GM12872 (cell line): ENCODE measurements around the gene LIN7B.

Experiments
- TF ChIP-seq, protein P1 (sequence below): IDR thresholded peaks from 3 replicates; pipeline ENCODE4 v1.5.1; 2011; ENCODE audit warnings: low read depth, mild to moderate bottlenecking, low read length, moderate library complexity; ENCODE audit not compliant: insufficient read depth

LIN7B gene

DNA sequence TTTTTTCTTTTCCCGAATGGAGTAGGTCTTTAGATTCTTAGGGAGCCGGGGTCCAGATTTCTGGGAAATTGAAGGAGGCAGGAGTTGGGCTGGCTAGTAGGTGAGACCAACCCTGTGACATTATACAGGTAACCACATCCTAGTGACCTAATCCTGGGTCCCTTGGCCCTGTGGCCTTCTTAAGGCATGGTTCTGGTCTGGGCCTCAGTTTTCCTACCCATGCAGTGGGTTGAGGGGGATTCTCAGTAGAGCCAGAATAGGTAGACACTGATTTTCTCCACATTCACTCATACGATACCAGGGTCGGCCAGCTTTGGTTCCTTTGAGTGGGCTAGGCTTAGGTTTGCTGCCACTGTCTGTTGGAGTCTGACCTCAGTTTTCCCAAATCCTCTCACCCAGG, 12.4 kb downstream of the LIN7B start:
- TF ChIP-seq, protein P1, sequence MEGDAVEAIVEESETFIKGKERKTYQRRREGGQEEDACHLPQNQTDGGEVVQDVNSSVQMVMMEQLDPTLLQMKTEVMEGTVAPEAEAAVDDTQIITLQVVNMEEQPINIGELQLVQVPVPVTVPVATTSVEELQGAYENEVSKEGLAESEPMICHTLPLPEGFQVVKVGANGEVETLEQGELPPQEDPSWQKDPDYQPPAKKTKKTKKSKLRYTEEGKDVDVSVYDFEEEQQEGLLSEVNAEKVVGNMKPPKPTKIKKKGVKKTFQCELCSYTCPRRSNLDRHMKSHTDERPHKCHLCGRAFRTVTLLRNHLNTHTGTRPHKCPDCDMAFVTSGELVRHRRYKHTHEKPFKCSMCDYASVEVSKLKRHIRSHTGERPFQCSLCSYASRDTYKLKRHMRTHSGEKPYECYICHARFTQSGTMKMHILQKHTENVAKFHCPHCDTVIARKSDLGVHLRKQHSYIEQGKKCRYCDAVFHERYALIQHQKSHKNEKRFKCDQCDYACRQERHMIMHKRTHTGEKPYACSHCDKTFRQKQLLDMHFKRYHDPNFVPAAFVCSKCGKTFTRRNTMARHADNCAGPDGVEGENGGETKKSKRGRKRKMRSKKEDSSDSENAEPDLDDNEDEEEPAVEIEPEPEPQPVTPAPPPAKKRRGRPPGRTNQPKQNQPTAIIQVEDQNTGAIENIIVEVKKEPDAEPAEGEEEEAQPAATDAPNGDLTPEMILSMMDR: no peak

DNA sequence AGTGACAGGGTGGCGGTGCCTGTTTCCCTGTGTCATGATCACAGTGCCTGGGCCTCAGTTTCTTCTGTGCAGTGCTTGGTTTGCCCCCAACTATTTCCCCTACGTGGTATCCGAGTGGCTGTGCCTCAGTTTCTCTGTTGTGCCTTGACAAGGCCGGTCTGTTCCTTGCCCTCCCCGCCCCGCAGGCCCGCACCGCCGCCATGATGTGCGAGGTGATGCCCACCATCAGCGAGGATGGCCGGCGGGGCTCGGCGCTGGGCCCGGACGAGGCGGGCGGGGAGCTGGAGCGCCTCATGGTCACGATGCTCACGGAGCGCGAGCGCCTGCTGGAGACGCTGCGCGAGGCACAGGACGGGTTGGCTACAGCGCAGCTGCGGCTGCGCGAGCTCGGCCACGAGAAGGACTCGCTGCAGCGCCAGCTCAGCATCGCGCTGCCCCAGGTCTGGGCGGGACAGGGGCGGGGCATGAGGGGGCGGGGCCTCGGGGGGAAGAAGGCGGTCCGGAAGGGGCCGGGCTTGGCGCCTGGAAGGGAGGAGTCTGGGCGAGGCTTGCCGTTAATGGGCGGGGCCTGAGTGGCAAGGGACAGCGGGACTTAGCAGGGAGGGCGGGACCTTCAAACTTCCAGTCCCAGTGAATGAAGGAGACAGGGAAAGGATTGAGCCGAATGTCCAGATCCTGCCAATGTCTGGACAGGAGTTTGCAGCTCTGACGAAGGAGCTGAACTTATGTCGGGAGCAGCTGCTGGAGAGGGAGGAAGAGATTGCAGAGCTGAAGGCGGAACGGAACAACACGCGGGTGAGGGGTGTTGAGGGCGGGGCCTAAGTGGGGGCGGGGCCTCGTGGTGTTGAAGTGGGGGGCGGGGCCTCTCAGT, 13.7 kb downstream of the LIN7B start:
- TF ChIP-seq, protein P1: no peak

DNA sequence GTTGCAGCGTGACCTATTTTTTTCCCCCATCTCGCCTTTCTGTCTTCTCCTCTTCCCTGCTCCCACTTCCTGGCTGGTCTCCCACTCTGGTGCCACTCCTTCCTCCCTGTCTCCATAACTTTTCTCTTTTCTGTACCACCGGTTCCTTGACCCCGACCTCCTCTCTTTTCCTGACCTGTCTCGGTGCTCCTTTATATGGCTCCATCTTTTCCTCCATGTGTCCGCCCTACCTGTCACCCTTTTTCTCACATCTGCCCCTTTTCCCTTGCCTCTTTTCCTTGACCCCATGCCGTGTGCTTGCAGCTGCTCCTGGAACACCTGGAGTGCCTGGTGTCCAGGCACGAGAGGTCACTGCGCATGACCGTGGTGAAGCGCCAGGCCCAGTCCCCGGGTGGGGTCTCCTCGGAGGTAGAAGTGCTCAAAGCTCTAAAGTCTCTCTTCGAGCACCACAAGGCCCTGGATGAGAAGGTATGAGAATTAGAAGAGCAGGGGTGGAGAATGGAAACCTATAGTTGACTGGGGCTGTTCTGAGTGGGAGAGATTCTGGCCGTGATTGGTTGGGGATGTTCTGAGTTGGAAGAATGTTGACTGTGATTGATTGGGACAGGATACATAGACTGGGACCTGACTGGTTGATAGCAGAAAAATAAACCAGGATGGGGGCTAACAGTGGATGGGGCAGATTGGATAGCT, 14.5 kb downstream of the LIN7B start:
- TF ChIP-seq, protein P1: no peak

DNA sequence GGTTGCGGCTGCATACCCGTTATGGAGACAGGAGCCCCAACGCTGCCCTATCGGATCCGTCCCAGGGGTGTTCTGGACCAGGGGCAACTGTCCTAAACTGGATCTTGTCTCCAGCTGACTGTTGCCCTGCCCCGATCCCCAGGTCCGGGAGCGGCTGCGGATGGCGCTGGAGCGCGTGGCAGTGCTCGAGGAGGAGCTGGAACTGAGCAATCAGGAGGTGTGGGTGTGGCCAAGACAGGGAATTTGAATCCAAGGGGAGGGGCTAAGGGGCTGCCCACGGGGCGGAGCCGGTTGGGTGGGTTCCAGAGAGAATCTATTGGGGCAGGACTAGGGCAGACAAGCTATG, 15.0 kb downstream of the LIN7B start:
- TF ChIP-seq, protein P1: no peak

DNA sequence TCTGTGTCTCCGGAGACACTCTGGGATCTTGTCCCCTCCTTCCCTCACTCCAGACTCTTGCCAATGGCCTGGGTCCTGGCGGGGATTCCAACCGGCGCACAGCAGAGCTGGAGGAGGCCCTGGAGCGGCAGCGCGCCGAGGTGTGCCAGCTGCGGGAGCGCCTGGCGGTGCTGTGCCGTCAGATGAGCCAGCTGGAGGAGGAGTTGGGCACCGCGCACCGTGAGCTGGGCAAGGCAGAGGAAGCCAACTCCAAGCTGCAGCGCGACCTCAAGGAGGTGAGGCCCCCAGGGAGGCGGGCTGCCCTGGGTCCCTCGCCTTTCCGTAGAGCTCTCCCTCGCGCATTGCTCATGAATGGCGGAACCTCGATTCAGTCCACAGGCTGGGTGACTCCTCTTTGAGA, 16.2 kb downstream of the LIN7B start:
- TF ChIP-seq, protein P1: no peak

DNA sequence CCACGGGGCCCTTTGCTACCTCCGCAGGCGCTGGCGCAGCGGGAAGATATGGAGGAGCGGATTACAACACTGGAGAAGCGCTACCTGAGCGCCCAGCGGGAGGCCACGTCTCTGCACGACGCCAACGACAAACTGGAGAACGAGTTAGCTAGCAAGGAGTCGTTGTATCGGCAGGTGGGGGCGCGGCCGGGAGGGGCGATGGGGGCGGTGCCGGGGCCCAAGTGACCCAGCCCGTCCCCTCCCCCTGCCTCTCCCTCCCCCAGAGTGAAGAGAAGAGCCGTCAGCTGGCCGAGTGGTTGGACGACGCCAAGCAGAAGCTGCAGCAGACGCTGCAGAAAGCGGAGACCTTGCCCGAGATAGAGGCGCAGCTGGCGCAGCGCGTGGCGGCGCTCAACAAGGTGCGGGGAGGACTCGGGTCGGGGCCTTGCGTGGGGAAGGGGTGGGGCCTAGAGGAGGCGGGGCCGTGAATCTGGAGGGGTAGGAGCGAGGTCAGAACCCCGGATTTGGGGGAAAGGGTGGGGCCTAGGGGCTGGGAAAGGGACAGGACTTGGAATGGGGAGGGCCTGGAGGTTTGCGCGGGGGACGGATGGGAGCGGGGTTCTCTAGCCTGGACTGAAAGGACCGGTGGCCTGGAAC, 18.9 kb downstream of the LIN7B start:
- TF ChIP-seq, protein P1: no peak

DNA sequence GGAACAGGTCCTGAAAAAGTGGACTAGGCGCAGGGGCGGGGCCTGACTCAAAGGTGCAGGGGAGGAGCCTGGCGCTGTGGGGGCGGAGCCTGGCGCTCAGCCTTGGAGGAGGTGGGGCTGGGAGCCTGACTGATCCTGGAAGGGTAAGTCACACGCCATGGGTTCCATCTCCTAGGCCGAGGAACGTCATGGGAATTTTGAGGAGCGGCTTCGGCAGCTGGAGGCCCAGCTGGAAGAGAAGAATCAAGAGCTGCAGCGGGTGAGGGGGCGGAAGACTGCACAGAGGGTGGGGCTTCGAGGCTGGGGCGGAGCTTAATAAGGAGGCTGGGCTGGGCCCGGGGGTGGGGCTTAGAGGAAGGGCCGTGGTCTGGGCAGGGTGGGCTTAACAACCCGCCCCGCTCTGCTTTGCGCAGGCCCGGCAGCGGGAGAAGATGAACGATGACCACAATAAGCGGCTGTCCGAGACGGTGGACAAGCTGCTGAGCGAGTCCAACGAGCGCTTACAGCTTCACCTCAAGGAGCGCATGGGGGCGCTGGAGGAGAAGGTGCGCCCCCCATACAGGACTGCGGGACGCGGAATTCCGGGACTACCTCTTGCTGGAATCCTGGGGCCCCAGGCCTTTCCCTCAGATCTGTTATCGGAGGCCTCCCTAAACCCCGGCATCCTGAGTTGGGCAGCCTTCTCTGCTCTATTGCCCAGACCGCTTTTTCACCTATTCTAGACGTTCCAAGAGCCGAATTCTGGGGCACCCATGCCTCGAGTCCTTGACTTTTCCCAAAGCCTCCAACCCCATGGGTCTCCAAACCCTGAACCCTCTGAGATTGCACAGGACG, 19.7 kb downstream of the LIN7B start:
- TF ChIP-seq, protein P1: no peak
